Medulla oblongata (tissue), 1 donor: Measurements from ENCODE around the gene GPRC5C.

Experiments
- DNase-seq: peaks from one replicate; pipeline ENCODE4 v3.0.0-alpha.2; 2015; ENCODE audit errors: extremely low spot score

GPRC5C gene

DNA sequence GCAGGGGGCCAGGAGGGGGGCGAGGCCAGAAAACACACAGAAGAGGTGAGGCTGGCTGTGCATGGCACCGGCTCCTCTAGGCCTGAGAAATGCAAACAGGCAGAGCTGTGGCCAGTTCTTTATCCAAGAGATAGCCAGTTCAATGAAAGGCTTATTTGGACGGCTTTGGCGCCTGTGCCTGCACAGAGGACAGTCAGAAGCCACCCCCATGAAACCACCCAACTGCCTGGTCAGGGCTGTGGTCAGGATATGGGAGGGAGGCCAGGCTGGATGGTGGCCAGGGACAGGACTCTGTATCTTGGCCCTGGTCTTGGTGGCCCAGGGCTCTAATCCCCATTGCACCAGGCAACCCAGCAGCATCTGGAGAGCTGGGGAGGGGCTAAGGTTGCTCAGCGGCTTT is 24.5 kb upstream of the GPRC5C start:
- no peak for DNase-seq

- DNase-seq: no peak
Observed at GRCh38 chr17:74408262-74408661, 23.6 kb upstream of the GPRC5C start.

- DNase-seq: no peak
Observed at GRCh38 chr17:74408815-74409214, 23.1 kb upstream of the GPRC5C start.

DNA sequence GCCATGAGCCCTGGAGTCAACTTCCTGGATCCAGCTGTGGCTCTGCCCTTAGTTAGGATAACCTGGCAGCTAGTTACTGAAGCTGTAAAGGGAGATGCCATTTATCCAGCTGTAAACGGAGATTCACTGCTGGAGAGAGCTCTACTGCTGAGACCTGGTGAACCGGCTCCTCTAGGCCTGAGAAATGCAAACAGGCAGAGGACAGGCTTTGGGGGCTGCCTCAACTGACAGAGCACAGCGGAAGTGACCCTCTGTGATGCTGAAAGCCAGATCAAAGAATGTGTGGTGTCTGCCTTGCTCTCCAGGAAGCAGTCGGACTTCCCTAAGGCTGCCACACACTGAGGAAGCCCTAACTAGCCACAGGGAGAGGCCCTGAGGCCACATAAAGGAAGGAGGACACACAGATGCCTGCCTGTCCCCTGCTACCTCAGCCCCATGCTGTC is 21.9 kb upstream of the GPRC5C start:
- DNase-seq: no peak

GRCh38 chr17:74412581-74412980 is 19.3 kb upstream of the GPRC5C start:
- DNase-seq: no peak

DNA sequence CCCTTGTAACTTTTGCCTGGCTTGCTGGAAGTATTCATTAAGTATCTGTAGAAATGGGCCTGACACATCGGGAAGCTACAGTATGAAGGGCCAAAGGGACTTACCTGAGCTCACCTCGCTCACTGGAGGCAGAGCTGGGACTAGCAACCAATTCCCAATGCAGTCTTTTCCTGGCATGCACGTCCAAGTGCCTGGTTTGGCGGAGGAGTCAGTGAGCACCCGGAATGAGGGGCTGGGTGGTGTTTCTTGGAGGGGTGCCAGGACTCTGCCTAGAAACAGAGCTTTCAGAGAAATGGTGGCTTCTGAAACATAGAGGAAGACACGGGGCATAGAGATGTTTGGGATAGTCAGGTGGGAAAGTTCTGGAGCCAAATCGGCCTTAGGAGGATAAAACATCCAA is 18.4 kb upstream of the GPRC5C start:
- DNase-seq: no peak

DNA sequence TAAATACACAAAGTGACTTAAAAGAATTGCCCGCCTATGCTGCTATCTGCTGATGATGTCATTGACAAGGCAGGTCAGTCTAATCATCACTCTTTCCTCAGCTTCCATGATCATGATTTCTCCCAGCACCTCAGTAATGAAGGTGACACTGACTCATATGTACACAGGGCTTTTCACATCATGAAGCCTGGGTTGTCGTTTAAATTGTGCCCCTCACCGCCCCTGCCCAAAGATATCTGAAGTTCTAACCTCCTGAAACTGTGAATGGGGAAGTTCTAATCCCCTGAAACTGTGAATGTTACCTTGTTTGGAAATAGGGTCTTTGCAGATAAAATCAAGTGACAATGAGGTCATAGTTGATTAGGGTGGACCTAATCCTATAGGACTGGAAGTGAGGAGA is 17.4 kb upstream of the GPRC5C start:
- no peak for DNase-seq

GRCh38 chr17:74415608-74416396 is 16.1 kb upstream of the GPRC5C start:
- no peak for DNase-seq

DNA sequence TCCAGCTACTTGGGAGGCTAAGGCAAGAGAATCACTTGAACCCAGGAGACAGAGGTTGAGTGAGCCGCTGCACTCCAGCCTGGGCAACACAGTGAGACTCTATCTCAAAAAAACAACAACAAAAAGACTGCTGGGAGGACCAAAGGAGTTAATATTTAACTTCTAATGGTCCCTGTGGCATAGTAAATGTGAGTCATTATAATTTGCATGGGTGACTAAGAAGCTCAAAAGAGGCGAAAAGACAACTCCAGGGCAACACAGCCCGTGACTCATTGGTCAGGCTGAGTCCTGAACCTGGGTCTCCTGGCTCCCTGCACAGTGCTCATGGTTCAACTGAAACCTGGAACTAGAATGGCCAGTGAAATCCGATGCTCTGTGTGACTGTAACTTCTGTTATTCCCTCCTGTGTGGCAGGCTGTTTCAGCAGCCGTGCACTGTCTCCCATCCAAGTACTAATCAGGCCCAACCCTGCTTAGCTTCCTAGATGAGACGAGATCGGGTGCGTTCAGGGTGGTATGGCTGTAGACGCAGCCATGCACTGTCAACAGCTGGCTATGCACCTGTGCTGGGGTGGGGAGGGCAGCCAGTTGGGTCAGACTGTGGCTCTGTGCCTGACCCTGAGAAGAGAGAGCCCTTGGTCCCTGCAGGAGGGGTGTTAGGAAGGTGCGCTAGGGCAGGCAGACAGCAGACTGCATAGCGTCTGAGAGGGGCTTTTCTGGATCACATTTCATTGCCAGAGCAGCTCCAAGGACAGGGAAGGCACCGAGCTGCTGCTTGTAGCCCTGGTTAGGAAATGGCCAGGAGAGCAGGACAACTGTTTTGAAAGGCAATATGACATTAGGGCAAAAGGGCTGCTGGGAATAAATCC is 14.5 kb upstream of the GPRC5C start:
- no peak for DNase-seq

GRCh38 chr17:74419928-74420411 is 11.9 kb upstream of the GPRC5C start:
- no peak for DNase-seq

- no peak for DNase-seq
Observed at GRCh38 chr17:74424117-74424516, 7.8 kb upstream of the GPRC5C start.

DNA sequence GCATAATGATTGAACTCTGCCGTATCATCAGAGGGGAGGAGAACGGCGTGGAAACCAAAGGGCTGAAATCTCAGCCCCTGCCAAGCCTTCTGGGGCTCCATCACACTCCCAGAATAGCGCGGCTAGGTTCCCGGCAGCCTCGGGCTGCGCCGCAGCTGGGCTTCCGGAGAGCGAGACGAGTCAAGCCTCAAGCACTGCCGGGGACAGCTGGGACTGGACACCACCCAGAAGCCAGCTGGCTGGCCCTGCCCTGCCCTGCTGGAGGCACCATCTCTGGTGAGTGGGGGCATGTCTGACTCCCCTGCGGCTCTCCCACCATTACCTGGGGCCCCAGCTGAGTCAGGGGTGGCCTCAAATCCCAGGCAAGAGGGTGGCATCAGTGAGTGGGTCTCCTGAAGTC is 7.2 kb upstream of the GPRC5C start:
- DNase-seq: no peak

DNA sequence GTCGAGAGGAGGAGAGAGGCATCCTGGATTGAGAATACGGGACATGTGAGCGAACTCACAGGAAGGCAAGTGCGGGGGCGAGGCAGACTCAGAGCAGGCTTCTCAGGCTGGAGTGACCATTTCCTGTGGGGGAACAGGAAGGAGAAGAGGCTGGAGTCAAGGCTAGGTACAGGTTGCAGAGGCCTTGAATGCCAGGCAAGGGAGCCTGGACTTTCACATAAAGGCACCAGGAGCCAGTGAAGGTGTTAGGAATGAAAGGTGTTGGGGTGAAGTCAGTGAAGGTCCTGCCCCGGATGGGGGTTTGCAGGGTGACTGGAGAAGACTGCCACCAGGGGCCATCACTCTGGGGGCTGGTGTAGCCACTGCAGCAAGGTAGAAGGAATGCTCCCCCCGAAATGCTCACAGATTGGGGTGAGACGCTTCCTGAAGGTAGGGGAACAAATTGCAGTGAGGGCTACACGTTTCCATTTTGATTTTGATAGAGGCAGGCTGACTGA is 5.3 kb upstream of the GPRC5C start:
- no peak for DNase-seq

DNA sequence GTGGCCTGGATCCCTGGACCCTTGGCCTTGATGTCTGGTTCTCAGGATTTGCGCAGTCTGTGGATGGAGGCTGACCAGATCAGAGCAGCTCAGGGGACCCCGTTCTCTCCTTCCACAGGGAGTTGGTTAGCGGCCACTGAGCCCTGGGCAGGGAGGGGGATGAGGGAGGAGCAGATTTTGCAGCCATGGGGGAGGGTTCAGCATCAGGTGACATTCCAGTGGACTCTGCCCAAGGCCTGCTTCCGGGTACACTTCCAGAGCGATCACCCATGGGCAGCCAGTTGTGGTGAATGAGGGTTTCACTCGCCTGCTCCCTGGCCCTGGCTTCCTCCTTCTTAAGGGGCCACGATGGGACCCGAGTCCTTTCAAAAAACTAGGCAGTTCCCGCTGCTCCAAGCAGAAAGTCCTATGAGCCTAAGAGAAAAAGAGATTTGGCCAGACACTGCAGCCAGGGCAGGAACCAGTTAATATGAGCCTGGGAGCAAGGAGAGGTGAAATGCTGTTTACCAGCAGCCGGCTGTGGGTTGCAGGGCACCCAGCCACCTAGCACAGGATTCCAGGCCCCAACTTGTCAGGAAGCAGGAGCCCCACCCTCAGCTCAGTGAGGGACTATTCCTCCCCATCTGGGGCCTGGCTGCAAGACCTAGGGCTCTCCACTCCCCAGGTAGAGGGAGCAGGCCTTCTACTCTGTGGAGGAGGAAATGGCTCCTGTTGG is 4.7 kb upstream of the GPRC5C start:
- DNase-seq: peak; percentile 46

GRCh38 chr17:74427763-74428153 is 4.1 kb upstream of the GPRC5C start:
- no peak for DNase-seq

GRCh38 chr17:74429604-74430384 is 2.1 kb upstream of the GPRC5C start:
- DNase-seq: peak; percentile 24

DNA sequence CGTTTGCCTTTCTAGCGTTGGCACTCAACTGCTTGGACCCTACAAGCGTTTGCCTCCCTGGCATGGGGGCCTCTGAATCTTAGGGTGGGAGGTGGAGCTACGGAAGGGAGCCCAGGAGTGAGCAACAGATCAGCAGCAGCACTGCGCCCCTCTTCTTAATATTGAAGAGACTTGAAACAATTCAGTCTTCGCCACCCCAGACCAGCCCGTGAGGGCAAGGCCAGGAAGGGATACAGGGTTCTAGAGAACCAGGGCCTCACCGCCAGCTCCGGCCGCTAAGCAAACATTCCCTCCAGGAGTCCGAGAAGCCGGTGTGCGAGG is 1.5 kb upstream of the GPRC5C start:
- no peak for DNase-seq

DNA sequence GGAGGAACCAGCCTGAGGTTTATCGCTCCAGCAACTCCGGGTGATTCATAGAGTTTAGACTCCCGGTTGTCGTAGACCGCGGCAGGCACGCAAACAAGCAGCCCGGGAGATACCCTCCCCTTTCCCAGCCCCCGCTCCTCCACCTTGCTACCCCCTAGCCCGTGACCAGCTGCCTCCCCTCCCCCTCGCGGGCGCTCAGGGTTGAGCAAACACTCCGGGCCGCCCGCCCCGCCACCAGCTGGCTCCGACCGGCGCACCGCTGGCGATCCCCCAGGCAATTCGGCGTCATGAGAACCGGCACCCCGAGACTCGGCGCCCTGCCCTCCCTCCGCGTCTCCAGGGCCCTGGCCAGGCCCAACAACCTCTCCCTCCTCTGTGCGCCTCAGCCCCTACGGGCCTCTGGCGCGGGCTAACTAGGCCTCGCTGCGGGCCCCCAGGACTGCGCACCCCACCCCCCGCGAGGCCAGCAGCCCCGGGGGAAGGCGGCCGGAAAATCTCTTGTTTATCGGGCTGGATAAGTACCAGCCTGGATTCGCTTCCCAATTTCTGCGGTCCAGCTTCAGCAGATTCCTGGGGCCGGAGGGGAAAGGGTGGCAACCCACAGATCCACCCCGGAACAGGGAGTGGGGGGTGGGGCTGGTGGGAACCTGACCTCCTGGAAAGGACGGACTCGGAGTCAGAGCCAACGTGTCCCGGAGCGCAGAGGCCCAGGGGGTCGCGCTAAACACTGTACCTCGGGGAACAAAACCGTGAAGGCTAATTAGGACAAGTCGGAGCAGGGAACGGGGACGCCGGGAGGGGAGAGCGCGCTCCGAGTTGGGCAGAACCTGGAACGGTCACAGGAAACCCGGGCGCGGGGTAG is 951 bp upstream of the GPRC5C start:
- DNase-seq: peak; percentile 74

DNA sequence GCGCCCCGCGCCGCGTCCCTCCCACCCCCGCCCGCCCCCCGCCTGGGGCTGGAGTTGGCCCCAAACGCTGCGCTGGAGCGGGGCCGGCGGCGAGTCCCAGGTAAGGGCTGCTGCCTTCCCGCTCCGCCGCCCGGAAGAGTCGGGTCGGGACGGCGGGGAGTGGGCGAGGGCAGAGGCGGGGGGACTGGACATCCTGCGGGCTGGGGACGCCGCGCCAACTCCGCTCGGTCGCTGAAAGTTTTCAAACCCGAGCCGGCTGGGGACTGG is 469 bp downstream of the GPRC5C start:
- no peak for DNase-seq

- DNase-seq: no peak
Observed at GRCh38 chr17:74432766-74433391, 991 bp downstream of the GPRC5C start.
